Right renal cortex interstitium (tissue), 3 donors: Measurements from ENCODE around the gene NSD2. TPM values are rescaled to one million over a fixed set of nuclear protein-coding genes. Genes with fewer than 3 reads are reported as not detected.

ENCODE experiments used
- DNase-seq, 3 donors: peaks; one replicate each; pipeline ENCODE4 v3.0.0-alpha.2; 2013; ENCODE audit warnings: low read depth in 3 of 3, low spot score in 2 of 3
- polyA plus RNA-seq, 3 donors: library from polyadenylated mRNA; unstranded; fragments of 120-200 nt; gene quantifications; one replicate each; pipeline ENCODE4 v1.2.1, GENCODE V29; 2013; ENCODE audit not compliant: insufficient read length in 3 of 3

The NSD2 gene
- polyA plus RNA-seq, 3 donors = 73.8 to 76.6 (median 75.5) TPM

DNA sequence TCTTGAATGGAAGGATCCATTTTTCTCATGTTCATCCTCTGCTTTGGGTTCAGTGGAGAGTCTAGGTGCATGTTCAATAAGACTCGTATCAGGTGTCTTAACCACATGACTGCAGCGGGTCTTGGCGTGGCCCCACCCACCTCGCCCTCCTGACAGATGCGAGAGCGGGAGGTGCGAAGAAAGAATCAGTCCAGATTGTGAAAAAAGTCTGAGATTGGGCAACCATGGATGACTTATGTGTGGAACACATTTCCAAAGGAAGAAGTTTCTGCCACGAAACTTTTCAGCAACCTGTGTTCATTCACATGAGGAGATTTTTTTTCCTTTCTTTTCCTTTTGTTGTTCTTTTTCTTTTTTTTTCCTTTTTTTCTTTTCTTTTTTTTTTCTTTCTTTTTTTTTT lies 66.8 kb downstream of the NSD2 start:
- DNase-seq = no peak

DNA sequence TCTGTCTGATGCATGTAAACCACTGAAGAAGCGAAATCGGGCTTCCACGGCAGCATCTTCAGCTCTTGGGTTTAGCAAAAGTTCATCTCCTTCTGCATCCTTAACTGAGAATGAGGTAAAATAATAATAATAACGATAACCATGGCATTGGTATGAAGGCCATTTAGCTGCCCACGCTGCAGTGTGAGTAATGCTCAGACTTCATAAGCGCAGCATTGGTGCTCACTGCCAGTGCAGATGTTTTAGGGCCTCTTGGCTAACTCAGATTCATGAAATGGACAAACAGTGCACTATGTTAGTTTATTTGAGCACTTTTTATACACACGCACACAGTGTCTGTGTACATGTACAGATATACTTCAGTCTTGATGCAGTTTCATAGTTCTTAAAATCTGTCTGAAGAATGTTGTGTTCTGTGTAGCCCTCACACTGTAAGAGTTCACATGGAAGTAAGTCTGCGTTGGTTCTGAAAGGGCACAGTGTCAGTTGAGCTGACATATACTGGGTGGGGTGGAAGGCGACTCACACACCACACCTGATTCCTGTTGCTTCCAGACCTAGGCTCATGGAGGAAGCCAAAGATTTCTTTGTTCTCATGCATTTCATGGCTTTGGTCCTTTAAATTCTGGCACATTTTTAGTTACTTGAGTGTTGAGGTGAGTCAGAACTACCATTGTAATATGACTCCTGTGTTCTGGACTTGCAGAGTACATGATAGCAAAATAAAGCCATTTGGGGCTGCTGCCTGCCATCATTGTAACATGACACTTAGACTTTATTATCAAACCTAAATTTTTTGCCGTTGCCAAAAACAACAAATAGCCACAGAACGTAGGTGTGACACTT lies 68.7 kb downstream of the NSD2 start:
- DNase-seq = no peak

DNA sequence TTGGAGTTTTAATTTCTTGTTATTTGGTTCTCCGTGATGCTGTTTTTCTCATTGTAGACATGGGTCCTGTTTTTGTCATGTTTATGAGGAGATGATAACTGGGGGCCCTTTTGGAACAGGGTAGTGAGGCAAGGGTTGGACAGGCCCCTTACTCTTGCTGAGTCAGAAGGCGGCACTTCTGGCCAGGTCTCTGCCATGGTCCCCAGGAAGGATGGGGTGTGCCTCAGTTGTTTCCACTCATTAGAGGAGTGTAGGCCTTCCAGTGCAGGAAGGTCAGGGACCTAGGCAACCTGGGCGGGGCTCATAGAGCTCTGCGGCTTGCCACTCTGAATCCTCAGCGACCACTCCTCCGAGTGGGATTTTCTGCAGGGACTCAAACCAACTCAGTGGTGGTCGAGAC lies 69.4 kb downstream of the NSD2 start:
- DNase-seq = no peak

DNA sequence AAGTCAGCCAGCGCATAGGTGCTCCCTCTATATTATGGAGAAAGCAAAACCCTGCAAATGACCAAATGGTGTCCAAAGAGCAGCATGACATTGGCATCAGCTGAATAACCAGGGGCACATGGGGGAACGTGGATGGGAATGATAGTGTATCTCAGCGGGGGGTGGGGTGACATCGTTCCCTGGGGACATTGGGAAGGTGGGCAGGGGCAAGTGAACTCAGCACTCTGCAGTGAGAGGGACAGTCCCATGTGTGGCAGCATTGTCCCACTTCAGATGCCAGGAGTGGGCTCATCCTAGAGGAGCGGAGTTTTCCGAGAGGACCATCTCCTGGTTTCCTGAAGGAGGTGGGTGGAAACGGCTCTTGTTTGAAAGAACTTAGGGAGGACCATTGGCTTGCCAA lies 72.7 kb downstream of the NSD2 start:
- DNase-seq = no peak

DNA sequence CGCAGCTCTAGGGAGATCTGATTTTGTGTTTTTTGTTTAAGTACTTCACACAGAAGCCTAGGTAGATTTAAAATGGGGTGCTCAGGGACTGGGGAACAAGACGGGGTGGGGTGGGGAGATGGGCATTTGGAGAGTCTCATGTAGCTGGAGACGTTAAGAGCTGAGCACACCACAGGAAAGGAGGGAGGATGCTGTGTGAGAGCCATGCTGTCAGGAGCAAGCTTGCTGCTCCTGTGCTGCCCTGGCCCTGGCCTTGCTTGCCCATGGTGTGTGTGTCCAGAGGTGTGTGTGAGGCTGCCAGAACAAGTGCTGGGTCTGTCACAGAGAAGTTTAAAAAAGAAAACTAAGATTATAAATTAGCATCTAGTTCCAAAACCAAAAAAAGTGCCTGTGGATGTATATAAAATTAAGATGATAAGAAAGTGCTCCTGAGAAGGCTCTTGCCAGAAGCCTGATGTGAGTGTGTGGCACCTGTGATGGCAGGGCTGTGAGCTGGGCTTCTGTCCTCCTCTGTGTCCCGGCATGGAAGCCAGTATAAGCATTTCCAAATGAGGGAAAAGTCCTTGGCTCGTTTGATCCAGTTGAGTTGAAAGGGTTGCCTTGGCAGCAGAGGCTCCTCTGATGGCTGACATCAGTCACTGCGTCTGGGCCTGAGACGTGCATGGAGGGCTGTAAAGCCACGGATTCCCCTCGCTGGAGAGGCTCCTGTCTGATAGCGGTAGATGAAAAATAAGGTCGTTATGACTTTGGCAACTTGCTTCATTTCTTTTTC lies 74.1 kb downstream of the NSD2 start:
- no peak for DNase-seq

DNA sequence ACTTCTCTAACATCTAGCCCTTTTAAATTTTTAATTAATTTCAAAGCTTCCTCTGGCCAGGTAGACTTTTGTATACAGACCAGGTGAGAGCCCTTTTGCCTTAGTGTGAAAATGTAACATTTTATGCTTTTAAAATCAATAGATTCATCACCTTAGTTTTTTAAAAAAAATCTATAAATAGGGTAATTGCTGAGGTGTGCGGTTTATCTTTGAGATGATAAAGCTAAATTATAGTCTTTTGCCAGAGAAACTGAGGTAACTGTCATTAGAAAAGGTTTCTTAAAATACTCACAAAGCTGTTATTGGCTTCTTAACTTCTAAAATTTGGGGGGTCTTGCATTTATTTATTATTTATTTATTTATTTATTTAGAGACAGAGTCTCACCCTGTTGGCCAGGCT lies 74.7 kb downstream of the NSD2 start:
- DNase-seq = no peak

DNA sequence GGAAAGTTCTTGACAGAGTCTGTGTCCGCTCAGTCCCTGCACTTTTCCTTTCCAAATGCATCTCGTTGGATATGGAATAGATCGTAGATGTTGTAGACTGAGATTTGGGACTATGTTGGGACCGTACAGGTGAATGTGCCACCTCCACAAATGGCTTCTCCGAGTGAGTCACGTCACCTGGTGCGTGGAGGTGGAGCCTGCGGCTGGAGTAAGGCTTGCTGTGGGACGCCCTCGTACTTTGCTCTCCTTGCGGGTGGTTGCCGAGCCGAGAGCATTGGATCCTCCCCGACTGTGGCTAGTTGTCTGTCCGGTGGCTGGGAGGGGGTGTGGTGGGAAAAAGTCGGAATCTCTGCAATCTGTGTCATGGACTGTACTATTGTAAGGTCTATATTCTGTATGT lies 77.0 kb downstream of the NSD2 start:
- DNase-seq = no peak

DNA sequence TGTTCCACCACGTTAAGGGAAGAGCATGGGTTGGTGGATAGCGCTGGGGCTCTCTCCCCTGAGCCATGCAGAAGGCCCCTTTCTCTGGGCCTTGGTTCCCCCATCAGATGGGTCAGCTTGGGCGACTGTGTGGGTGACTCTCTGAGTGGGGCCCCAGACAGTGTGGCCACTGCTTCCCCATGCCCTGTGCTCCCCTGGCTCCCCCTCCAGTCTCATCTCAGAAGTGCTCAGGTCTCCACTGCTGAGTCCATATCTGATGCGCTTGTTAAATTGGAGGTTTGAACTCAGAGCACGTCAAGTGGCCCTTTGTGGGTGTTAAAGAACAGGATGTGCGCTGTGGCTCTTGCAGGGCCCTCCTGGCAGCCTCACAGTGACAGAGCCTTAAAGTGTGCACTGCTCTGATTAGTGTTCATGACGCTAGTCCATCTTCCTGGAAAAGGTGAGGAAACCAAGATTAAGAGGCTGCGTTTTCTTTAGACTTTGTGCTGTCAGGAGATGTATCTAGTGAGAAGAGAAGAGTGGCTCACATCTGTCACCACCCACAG lies 77.8 kb downstream of the NSD2 start:
- no peak for DNase-seq

DNA sequence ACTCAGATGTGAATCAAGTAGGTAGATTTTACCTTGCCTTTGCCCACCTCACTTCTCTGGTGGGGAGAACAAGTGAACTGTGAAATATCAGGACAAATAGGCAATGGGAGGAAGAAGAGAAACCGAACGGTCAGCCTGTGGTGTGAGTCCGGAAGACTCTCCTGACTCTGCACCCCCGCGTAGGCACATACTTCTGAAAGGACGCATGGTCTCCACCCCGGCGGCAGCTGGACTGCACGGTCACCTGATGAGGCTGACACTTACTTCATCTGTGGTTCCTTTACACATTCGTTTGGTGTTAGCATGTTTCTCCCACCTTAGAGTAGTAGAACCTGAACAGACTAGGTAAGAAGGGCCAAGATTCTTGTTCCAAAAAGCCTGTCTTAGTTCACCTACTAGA lies 79.2 kb downstream of the NSD2 start:
- no peak for DNase-seq

DNA sequence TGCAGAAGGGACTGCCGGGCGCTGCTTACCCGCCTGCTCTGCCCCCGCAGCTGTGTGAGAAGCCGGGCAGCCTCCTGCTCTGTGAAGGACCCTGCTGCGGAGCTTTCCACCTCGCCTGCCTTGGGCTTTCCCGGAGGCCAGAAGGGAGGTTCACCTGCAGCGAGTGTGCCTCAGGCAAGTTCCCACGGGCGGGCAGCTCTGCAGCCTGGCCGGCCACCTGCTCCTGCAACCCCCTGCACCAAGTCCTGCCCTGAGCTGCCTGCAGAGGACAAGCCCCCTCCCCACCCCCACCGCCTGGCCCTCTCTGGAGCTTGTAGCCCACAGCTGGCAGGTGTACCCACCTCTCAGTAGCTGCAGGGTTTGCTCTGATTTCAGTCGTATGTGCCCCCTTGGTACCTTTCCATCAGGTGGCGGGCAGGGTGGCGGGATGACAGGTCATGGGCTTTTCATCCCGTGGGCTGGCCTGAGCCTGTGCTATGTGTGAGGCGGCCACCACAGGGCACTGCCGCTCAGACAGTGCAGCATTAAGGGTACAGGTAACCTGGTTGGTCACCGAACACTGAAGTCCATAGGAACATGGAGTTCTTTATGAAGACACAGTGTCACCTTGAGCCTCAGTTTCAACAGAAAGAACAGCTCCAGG lies 81.0 kb downstream of the NSD2 start:
- DNase-seq = no peak

DNA sequence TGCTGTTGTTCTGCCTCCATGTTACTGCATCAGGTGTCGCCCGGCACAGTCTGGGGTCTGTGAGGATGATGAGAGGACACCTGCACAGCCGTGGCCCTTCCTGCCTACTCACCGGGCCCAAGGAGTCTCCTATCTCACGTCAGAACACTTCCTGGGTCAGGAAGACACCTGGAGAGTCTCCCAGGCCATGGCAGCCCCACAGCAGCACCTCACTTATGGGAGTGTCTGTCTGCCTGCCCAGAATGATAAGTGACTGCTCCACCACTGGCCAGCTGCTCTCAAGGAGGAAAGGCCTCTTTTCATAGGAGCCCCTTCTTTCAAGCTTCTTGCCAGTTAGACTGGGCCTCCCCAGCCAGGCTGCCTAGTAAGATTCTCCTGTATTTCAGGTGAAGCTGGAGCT lies 81.5 kb downstream of the NSD2 start:
- DNase-seq = no peak

DNA sequence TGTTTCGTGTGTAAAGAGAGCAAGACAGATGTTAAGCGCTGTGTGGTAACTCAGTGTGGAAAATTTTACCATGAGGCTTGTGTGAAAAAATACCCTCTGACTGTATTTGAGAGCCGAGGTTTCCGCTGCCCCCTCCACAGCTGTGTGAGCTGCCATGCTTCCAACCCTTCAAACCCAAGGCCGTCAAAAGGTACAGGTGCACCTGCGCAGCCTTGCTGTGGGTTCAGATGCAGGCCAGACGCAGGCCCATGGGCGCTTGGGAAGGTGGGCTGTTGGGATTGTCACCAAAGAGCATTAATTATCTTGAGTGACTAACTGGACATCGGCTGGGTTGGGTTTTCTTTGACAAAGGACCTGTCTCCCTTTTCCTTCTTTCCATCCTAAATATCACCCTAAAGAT lies 82.1 kb downstream of the NSD2 start:
- no peak for DNase-seq

DNA sequence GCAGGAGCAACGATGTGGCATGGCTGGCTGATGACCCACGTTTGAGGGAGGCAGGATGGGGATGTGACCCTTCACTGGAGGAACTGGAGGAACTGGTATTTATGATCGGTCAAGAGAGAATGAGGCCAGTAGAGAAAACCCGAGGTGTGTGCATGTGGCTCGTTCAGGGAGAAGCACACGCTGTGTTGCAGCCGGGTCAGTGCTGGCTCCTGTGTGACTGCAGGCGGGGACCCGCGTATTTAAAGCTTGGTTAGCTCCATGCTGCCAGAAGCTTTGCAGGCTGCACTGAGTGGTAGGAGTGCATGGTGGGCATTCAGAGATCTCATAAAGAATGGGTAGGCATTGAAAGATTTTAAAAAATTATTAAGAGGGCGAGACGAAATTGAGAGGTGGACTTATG lies 85.4 kb downstream of the NSD2 start:
- no peak for DNase-seq

DNA sequence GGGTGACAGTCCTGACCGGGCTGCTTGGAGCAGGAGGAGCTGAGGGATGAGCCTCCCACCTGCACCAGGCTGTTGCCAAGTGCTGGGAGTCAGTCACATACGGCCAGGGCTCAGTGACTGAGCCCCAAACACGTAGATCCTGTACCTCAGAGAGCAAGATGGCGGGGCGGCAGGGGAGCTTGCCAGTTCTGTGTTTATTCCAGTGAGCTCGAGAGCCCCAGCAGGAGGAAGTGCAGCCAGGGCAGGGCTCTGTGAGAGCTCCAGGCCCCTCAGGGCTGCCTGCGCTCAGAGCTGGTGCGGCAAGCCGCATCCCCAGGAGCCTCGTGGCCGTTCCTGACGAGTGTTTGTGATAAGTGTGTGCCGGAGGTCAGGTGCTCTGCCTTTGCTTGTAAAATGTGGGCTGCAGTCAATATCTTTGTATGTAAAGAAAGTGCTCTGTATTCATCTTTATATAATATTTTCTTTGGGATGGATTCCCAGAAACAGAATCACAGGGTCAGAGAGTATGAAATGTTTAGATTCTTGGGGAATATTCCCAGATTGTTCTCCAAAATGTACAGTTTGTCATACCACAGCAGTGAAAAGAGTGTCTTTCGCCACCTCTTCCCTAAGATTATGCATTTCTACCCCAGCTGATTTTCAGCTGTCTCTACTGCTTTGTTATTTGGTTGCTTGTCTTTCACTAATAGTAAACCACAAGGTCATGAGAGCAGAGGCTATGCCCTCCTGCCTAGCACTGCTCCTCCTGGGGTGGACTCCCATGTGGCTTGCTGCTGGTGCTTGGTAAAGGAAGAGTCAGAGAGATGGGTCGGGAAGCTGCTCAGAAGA lies 87.3 kb downstream of the NSD2 start:
- no peak for DNase-seq

DNA sequence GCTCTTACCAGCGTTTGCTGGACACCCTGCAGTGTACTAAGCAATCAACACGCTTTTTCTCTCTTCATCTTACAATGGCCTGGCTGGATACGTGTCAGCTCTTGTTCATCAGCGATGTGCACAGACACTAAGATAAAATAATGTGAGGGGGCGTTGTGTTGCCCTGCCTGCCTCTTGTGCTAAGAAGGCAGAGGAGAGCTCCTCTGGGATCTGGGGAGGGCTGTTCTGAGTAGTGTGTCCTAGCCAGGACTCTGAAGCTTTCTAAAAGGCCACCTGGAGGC lies 87.9 kb downstream of the NSD2 start:
- no peak for DNase-seq

DNA sequence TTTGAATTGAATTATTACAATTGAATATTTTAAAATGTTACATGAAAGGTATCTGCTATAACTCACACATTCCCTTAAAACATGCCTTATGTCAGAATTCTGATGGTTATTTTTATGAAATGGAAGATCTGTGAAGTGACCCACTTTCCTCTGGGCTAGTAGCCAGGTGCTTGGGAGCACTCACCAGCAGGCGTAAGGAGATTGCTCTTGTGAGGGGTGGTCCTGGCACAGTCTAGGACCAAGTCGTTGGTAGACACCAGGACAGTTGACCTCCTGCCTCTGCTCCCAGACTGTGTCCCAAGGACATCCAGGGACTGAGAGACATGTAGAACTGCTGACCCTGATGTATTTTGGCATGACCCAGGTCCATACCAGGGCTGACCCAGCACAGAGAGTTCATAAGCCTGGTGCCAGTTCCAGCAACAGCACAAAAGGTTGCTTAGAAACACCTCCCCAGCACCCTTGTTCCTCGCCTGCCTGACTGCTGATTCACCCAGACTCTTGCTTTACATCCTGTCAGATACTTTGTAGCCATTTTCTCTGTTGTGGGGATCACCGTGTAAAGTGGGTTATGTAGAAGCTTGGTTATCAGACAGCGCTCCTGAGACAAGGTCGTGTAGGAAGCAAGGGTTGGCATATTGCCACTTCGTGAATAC lies 89.1 kb downstream of the NSD2 start:
- DNase-seq = no peak

DNA sequence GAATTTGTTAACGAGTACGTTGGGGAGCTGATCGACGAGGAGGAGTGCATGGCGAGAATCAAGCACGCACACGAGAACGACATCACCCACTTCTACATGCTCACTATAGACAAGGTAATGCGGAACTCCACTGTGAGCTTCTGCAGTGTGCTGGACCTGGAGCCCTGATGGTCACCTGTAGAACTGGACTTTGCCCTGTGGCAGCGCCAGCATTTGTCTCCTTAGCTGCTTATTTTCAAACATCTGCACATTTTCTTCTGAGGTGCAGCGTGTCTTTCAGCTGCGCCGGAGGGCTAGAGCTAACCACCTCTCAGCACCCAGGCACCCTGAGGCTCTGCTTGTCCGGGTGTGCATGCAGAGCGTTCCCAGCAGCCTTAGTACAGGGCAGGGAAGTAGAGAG lies 89.8 kb downstream of the NSD2 start:
- no peak for DNase-seq

DNA sequence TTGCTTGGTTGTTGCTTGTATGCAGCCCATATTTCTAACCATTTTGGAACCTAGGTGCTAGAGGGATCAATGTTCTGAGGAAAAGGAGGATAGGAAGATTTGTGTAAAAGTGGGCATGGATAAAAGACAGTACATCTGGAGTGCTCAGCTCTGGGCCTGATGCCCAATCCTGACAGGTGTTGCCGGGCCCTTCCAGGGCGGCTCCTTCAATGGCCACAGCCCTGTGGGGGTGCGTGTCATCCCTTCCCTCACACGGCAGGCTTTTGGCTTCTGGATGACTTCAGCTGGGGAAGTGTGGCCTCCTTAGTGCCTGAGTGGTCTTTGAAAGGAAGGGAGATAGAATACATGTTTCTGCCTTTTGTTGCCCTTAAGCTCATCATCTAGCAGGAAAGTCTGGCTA lies 90.4 kb downstream of the NSD2 start:
- no peak for DNase-seq

DNA sequence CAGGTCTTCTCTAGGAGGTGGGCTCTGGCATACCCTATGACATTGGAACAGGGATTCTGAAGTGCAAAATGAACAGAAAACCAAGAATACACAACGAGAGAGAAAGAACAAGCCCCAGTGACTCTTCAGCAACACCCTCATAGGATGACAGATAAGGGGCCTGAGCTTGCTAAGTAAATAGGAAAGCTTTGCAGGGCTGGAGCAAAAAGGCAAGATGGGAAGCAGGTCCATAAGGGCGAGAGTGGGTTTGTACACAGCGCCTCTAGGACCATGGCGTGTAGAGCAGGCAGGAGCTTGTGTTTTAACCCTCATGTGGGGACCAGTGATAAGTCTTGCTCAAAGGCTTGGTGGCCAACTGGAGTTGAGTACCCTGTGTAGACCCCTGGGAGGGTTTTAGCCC lies 91.8 kb downstream of the NSD2 start:
- DNase-seq = no peak

DNA sequence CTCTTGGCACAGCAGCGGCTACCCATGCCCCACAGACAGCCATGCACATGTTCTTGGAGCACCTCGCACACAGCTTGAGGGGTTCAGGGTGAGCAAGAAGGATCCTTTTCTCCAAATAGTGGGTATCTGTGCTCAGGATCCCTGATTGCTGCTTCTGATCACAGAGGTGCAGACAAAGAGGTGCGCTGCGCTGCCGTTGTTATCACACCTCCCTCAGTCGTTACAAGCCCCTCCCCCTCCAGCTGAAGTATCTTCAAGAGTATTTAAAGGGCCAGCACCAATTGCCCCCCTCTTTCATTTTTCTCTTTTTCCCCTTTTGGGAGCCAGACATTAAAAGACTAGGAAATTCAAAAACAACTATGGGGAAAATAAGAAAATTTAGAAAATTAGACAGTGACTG lies 93.2 kb downstream of the NSD2 start:
- DNase-seq = no peak
